Astrocyte (in vitro differentiated cells and primary cell): ENCODE results near the gene FAM107B.

ENCODE experiments used
- EZH2 ChIP-seq: IDR thresholded peaks from 2 replicates; pipeline ENCODE4 v1.6.1; 2012; ENCODE audit warnings: mild to moderate bottlenecking, low read length, inconsistent platforms; ENCODE audit not compliant: insufficient read depth
- TF ChIP-seq, protein P1 (sequence below): IDR thresholded peaks from 2 replicates; pipeline ENCODE4 v1.5.1; 2011; ENCODE audit warnings: low read depth, mild to moderate bottlenecking, inconsistent platforms, low read length, moderate library complexity; ENCODE audit not compliant: insufficient read depth

DNA sequence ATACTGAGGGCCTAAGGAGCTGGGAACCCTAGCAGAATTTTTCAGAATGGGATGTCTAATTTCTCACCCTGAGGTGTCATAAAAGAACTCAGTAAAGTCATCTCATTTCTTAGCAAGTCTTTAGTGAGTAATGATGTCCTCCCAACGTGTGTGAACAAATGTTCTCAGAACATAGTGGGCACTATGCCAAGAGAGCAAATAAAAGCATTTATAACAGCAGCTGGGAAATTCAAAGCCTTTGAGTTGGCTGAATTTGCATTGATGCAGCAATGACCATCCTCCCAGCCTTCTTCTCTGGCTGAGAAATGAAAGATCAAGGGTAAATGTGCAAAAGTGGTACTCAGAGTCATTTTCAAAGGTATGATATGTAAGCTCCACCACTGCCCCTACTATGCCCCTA, 109.4 kb downstream of the FAM107B start:
- TF ChIP-seq, protein P1, sequence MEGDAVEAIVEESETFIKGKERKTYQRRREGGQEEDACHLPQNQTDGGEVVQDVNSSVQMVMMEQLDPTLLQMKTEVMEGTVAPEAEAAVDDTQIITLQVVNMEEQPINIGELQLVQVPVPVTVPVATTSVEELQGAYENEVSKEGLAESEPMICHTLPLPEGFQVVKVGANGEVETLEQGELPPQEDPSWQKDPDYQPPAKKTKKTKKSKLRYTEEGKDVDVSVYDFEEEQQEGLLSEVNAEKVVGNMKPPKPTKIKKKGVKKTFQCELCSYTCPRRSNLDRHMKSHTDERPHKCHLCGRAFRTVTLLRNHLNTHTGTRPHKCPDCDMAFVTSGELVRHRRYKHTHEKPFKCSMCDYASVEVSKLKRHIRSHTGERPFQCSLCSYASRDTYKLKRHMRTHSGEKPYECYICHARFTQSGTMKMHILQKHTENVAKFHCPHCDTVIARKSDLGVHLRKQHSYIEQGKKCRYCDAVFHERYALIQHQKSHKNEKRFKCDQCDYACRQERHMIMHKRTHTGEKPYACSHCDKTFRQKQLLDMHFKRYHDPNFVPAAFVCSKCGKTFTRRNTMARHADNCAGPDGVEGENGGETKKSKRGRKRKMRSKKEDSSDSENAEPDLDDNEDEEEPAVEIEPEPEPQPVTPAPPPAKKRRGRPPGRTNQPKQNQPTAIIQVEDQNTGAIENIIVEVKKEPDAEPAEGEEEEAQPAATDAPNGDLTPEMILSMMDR, result no peak
- no peak for TF ChIP-seq EZH2
